ENCODE results near the gene CISH. TPM values are rescaled to one million over a fixed set of nuclear protein-coding genes. Genes with fewer than 3 reads are reported as not detected.
A peak's percentile ranks its signal among the peaks of the same experiment; 100 is the strongest.

Gene CISH
- total RNA-seq, 1 donor, result 1.4 TPM

GRCh38 chr3:50642382-50642781 lies 30.8 kb upstream of the CISH start:
- H3K4me3 ChIP-seq (ENCODE audit: low read depth, low read length), result no peak overlapping the region
- DNase-seq (ENCODE audit: low read depth), result no peak
- TF ChIP-seq CTCF (IDR thresholded peaks at IDR 0.05; ENCODE audit: insufficient read depth, low read length), result no peak

GRCh38 chr3:50639055-50639494 lies 27.5 kb upstream of the CISH start:
- DNase-seq (ENCODE audit: low read depth), result peak; percentile 68

GRCh38 chr3:50637945-50638344 lies 26.4 kb upstream of the CISH start:
- no peak for DNase-seq (ENCODE audit: low read depth)
- no peak overlapping the region for H3K4me3 ChIP-seq (ENCODE audit: low read depth, low read length)
- no peak for TF ChIP-seq CTCF (IDR thresholded peaks at IDR 0.05; ENCODE audit: insufficient read depth, low read length)

More at GRCh38 chr3:50639055-50639494, 27.5 kb upstream of the CISH start:
- no peak for TF ChIP-seq CTCF (IDR thresholded peaks at IDR 0.05; ENCODE audit: insufficient read depth, low read length)
- H3K4me3 ChIP-seq (ENCODE audit: low read depth, low read length), result no peak overlapping the region

- DNase-seq (ENCODE audit: low read depth), result no peak
- no peak for TF ChIP-seq CTCF (IDR thresholded peaks at IDR 0.05; ENCODE audit: insufficient read depth, low read length)
- H3K4me3 ChIP-seq (ENCODE audit: low read depth, low read length), result no peak overlapping the region
These were observed 25.4 kb upstream of the CISH start for GRCh38 chr3:50637011-50637410.

- no peak for TF ChIP-seq CTCF (IDR thresholded peaks at IDR 0.05; ENCODE audit: insufficient read depth, low read length)
- no peak for DNase-seq (ENCODE audit: low read depth)
- no peak overlapping the region for H3K4me3 ChIP-seq (ENCODE audit: low read depth, low read length)
These were observed 23.5 kb upstream of the CISH start for GRCh38 chr3:50635066-50635465.

- TF ChIP-seq CTCF (IDR thresholded peaks at IDR 0.05; ENCODE audit: insufficient read depth, low read length), result no peak
- no peak for DNase-seq (ENCODE audit: low read depth)
- H3K4me3 ChIP-seq (ENCODE audit: low read depth, low read length), result no peak overlapping the region
These were observed 21.7 kb upstream of the CISH start for GRCh38 chr3:50633230-50633790.

- TF ChIP-seq CTCF (IDR thresholded peaks at IDR 0.05; ENCODE audit: insufficient read depth, low read length), result no peak
- DNase-seq (ENCODE audit: low read depth), result no peak
These were observed 20.9 kb upstream of the CISH start for GRCh38 chr3:50632450-50632849.

More at GRCh38 chr3:50632450-50632849, 20.9 kb upstream of the CISH start:
- H3K4me3 ChIP-seq (ENCODE audit: low read depth, low read length), result no peak overlapping the region
